ENCODE data around the gene TRERF1. TPM values are rescaled to one million over a fixed set of nuclear protein-coding genes. Genes with fewer than 3 reads are reported as not detected.
A peak's percentile ranks its signal among the peaks of the same experiment; 100 is the strongest.

Gene TRERF1
- total RNA-seq, 1 donor from 2014 or later = 13.2 TPM

DNA sequence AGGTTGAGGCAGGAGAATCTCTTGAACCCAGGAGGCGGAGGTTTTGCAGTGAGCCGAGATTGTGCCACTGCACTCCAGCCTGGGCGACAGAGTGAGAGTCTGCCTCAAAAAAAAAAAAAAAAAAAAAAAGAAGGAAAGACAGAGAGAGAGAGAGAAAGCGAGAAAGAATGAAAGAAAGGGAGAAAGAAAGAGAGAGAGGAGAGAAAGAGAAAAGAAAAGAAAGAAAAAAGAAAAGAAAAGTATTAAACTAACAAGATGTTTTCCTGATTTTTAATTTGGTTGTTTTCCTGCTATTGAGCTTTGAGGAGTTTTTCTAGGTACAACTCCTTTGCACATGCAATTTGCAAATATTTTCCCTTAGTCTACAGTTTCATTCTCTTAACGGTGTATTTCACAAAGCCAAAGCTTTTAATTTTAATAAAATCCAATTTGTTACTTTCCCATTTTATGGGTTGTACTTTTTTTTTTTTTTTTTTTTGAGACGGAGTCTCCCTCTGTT, 10.8 kb upstream of the TRERF1 start:
- Mint-ChIP-seq H3K9me3 (no peaks in the 10 kb centered on the region), H3K4me3 (no peak overlapping the region)

DNA sequence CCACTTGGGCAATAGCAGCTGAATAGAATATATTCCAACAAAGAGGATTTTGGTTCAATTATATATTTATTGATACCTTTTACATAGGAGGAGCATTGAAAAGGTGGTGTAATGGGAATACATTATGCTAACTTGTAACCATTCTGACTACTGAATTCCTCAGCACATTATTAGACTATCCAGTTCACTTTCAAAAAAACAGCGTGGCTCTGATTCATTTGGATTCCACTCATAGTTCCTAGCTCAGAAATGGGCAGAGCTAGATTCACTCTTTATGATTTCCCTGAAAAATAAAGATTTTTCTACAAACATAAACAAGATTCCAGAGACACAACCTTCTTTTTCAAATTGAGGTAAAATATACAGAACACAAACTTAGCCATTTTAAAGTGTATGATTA, 9.2 kb upstream of the TRERF1 start:
- no peak overlapping the region for H3K4me3 Mint-ChIP-seq
- no peak for DNase-seq (ENCODE audit: extremely low spot score, unreplicated experiment)
- H3K36me3 Mint-ChIP-seq = no peaks in the 10 kb centered on the region
- H3K9me3 Mint-ChIP-seq = no peaks in the 10 kb centered on the region
- no peak overlapping the region for H3K27ac Mint-ChIP-seq
- H3K27me3 Mint-ChIP-seq = no peaks in the 10 kb centered on the region
- TF ChIP-seq, protein P1, sequence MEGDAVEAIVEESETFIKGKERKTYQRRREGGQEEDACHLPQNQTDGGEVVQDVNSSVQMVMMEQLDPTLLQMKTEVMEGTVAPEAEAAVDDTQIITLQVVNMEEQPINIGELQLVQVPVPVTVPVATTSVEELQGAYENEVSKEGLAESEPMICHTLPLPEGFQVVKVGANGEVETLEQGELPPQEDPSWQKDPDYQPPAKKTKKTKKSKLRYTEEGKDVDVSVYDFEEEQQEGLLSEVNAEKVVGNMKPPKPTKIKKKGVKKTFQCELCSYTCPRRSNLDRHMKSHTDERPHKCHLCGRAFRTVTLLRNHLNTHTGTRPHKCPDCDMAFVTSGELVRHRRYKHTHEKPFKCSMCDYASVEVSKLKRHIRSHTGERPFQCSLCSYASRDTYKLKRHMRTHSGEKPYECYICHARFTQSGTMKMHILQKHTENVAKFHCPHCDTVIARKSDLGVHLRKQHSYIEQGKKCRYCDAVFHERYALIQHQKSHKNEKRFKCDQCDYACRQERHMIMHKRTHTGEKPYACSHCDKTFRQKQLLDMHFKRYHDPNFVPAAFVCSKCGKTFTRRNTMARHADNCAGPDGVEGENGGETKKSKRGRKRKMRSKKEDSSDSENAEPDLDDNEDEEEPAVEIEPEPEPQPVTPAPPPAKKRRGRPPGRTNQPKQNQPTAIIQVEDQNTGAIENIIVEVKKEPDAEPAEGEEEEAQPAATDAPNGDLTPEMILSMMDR (conservative IDR thresholded peaks at IDR 0.05) = no peak
- H3K4me1 Mint-ChIP-seq (ENCODE audit: unreplicated experiment) = no peaks in the 10 kb centered on the region

More for the DNA sequence above, 10.8 kb upstream of the TRERF1 start:
- no peaks in the 10 kb centered on the region for H3K4me1 Mint-ChIP-seq (ENCODE audit: unreplicated experiment)
- H3K36me3 Mint-ChIP-seq = no peaks in the 10 kb centered on the region
- no peak overlapping the region for H3K27ac Mint-ChIP-seq
- no peaks in the 10 kb centered on the region for H3K27me3 Mint-ChIP-seq
- DNase-seq (ENCODE audit: extremely low spot score, unreplicated experiment) = no peak
- TF ChIP-seq, protein P1 (conservative IDR thresholded peaks at IDR 0.05) = no peak

DNA sequence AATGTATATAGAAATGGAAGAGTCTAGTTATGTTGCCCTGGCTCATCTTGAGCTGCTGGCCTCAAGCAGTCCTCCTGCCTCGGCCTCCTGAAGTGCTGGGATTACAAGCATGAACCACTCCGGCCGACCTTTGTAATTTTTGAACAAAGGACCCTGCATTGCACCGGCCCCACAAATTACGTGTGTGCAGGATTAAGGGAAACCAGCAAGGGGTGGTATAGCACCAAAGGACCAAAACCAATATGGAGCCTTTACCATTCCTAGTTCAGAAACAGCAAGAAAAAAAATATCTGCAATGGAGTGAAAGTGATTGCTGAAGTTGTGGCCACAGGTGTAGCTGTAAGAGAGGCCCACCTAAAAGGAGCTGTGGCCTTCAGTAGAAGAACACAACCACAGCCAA, 8.2 kb upstream of the TRERF1 start:
- no peak for DNase-seq (ENCODE audit: extremely low spot score, unreplicated experiment)
- Mint-ChIP-seq H3K27ac (no peak overlapping the region), H3K4me1 (ENCODE audit: unreplicated experiment) (no peaks in the 10 kb centered on the region), H3K36me3 (no peaks in the 10 kb centered on the region), H3K4me3 (no peak overlapping the region), H3K27me3 (no peaks in the 10 kb centered on the region), H3K9me3 (no peaks in the 10 kb centered on the region)
- TF ChIP-seq, protein P1 (conservative IDR thresholded peaks at IDR 0.05) = no peak

DNA sequence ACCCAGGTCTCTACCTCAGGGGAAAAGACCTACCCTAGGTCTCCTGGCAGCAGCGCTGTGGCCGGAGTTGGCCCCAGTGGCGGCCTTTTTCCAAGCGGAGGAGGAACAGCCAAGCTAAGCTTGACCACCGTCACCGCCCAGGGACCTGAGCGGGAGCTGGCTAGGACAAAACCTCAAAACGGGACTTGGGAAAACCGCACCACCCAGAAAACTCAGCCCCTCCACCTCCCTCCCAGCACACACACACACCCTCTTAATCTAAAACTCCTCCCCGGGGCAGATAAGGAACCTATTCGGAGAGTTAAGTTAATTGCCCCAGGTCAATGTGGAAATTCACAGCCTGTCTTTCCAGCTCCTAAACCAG, 2.7 kb upstream of the TRERF1 start:
- TF ChIP-seq, protein P1 (conservative IDR thresholded peaks at IDR 0.05) = no peak
- no peaks in the 10 kb centered on the region for H3K9me3 Mint-ChIP-seq
- peaks cover 22% of the 10 kb centered on the region for H3K4me1 Mint-ChIP-seq (ENCODE audit: unreplicated experiment)
- no peaks in the 10 kb centered on the region for H3K36me3 Mint-ChIP-seq
- DNase-seq (ENCODE audit: extremely low spot score, unreplicated experiment) = no peak
- H3K27ac Mint-ChIP-seq = peak overlapping the region; percentile 88
- H3K4me3 Mint-ChIP-seq = peak overlapping the region; percentile 99
- H3K27me3 Mint-ChIP-seq = peaks cover 3% of the 10 kb centered on the region

DNA sequence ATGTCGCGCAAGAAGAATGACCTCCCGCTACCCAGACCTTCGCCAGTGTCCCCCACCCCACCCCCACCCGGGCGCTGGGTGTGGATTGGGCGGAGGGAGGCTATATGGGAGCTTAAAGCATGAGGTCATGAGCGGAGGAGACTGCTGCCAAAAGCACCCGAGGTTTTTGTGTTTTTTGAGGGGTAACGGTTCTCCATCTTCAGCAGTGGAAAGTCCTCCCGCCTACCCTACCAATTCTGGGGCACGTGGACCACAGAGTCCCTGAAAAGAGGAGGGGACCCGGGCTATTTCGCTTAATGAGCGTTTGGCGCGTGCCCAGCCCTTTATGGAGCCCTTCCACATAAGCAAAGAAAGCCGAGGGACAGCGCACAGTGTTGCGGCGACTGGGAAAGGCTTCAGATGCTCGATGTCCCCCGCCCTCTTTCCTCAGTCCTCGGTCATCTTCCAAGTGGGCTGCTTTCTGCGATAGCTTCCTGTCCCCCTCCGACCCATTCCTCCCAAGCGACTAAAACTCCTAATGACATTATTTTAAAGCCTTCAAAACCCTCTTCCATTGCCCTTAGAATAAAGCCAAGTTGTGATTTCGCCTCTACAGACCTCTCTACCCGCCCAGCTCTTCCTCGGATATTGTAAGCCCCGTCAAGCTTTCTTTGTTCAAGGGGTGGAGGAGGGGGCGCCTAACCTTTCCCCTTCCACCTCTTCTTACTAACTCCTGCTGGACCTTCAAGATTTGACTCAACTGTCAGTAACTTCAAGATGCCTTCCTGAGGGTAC, 2.1 kb upstream of the TRERF1 start:
- Mint-ChIP-seq H3K36me3 (no peaks in the 10 kb centered on the region), H3K27me3 (peaks cover 3% of the 10 kb centered on the region), H3K9me3 (no peaks in the 10 kb centered on the region), H3K4me3 (peak overlapping the region; percentile 99), H3K27ac (peak overlapping the region; percentile 88), H3K4me1 (ENCODE audit: unreplicated experiment) (peaks cover 27% of the 10 kb centered on the region)
- DNase-seq (ENCODE audit: extremely low spot score, unreplicated experiment) = no peak
- TF ChIP-seq, protein P1 (conservative IDR thresholded peaks at IDR 0.05) = no peak
